SK-N-SH (cell line): Measurements from ENCODE around the gene TEX44. TPM values are rescaled to one million over a fixed set of nuclear protein-coding genes. Genes with fewer than 3 reads are reported as not detected.

Experiments
- CTCF ChIA-PET: fragments of 300-600, 350-600 bp; formaldehyde crosslinking; extraction: SDS; loops from one replicate; lab custom pipeline; 2021; lab: Yijun Ruan, JAX
- POLR2A ChIA-PET: fragments of 350-600 bp; sonication (Branson Sonifier 250); formaldehyde crosslinking; extraction: SDS; loops from one replicate; lab custom pipeline; 2020; ENCODE audit warnings: antibody characterized with exemption, inconsistent platforms; lab: Yijun Ruan, JAX
- DNase-seq: peaks from one replicate; pipeline ENCODE4 v3.0.0; 2012
- H2AFZ ChIP-seq: fragments of 200-600 bp; sonication (generic); 2 replicates; pipeline ENCODE4 v1.8.1; 2016; ENCODE audit warnings: antibody characterized with exemption, mild to moderate bottlenecking, low read depth
- H3F3A ChIP-seq: fragments of 200-600 bp; sonication (generic); replicated peaks from 2 replicates; pipeline ENCODE3; 2016; ENCODE audit warnings: antibody characterized with exemption, mild to moderate bottlenecking; ENCODE audit not compliant: insufficient read depth
- H3K27ac ChIP-seq, 2 experiments: fragments of 200-500 bp in 1 of 2; fragments of 200-600 bp in 1 of 2; sonication (Bioruptor generic) in 1 of 2; sonication (generic), shearing (Covaris generic) in 1 of 2; 2 replicates each; pipeline versions ENCODE4 v1.5.1 to v1.6.1; 2014 to 2016; ENCODE audit warnings: low read depth in 2 of 2, inconsistent platforms in 1 of 2, low read length in 1 of 2, mild to moderate bottlenecking in 1 of 2, mixed read lengths in 1 of 2
- H3K27me3 ChIP-seq: fragments of 200-600 bp; sonication (generic), shearing (Covaris generic); 2 replicates; pipeline ENCODE4 v1.6.1; 2016; ENCODE audit warnings: mixed run types; ENCODE audit not compliant: insufficient read depth
- H3K36me3 ChIP-seq, 2 experiments: fragments of 200-500 bp in 1 of 2; fragments of 200-600 bp in 1 of 2; sonication (Bioruptor generic) in 1 of 2; sonication (generic) in 1 of 2; replicated peaks in 1 of 2; 2 replicates each; pipeline versions ENCODE3 to v1.5.1; 2014 to 2016; ENCODE audit warnings: low read length in 1 of 2, mild to moderate bottlenecking in 1 of 2; ENCODE audit not compliant: insufficient read depth in 2 of 2, control insufficient read depth in 1 of 2
- H3K4me1 ChIP-seq, 2 experiments: fragments of 200-500 bp in 1 of 2; fragments of 200-600 bp in 1 of 2; sonication (Bioruptor generic) in 1 of 2; sonication (generic), shearing (Covaris generic) in 1 of 2; 2 replicates each; pipeline versions ENCODE4 v1.5.1 to v1.6.1; 2014 to 2016; ENCODE audit warnings: low read depth in 1 of 2, low read length in 1 of 2, mixed run types in 1 of 2; ENCODE audit not compliant: insufficient read depth in 2 of 2, control insufficient read depth in 1 of 2
- H3K4me2 ChIP-seq: fragments of 200-600 bp; sonication (generic), shearing (Covaris generic); 2 replicates; pipeline ENCODE4 v1.6.1; 2017; ENCODE audit warnings: mixed run types
- H3K4me3 ChIP-seq, 2 experiments: fragments of 200-500 bp in 1 of 2; fragments of 200-600 bp in 1 of 2; sonication (Bioruptor generic) in 1 of 2; sonication (generic), shearing (Covaris generic) in 1 of 2; 2 replicates each; pipeline versions ENCODE4 v1.5.1 to v1.8.1; 2014 to 2016; ENCODE audit warnings: low read depth in 2 of 2, inconsistent platforms in 1 of 2, low read length in 1 of 2, mild to moderate bottlenecking in 1 of 2, mixed read lengths in 1 of 2, moderate library complexity in 1 of 2
- H3K79me2 ChIP-seq: fragments of 200-600 bp; sonication (generic); 2 replicates; pipeline ENCODE4 v1.8.1; 2017; ENCODE audit warnings: mild to moderate bottlenecking; ENCODE audit not compliant: insufficient read depth
- H3K9ac ChIP-seq: fragments of 200-600 bp; sonication (generic); 2 replicates; pipeline ENCODE4 v1.6.1; 2017; ENCODE audit warnings: mixed run types
- H3K9me2 ChIP-seq: fragments of 200-600 bp; sonication (generic); 2 replicates; pipeline ENCODE4 v1.6.1; 2017; ENCODE audit warnings: mixed run types
- H3K9me3 ChIP-seq: fragments of 200-600 bp; sonication (generic); 2 replicates; pipeline ENCODE4 v1.6.1; 2017; ENCODE audit warnings: mixed run types, mild to moderate bottlenecking, moderate library complexity
- H4K20me1 ChIP-seq: fragments of 200-600 bp; sonication (generic); 2 replicates; pipeline ENCODE4 v1.6.1; 2017; ENCODE audit warnings: mild to moderate bottlenecking, mixed run types; ENCODE audit not compliant: insufficient read depth
- CTCF ChIP-seq: fragments of 200-600 bp; sonication (generic); IDR thresholded peaks from 2 replicates; pipeline ENCODE4 v1.6.1; 2017; ENCODE audit warnings: antibody characterized with exemption, mild to moderate bottlenecking, moderate library complexity
- EP300 ChIP-seq, 2 experiments: IDR thresholded peaks; 2 replicates each; pipeline versions ENCODE4 v1.4.0 to v1.6.1; 2012; ENCODE audit warnings: borderline replicate concordance in 1 of 2, low read depth in 1 of 2, low read length in 1 of 2
- EZH2phosphoT487 ChIP-seq: fragments of 200-600 bp; sonication (generic); IDR thresholded peaks from 2 replicates; pipeline ENCODE4 v1.6.1; 2017; ENCODE audit warnings: low read depth, mixed run types, mild to moderate bottlenecking, antibody characterized with exemption, moderate library complexity, borderline replicate concordance
- GATA2 ChIP-seq: sonication (generic); formaldehyde crosslinking; IDR thresholded peaks from 2 replicates; pipeline ENCODE4 v1.5.0; 2020; ENCODE audit warnings: mild to moderate bottlenecking, missing genetic modification reagents
- IRF3 ChIP-seq: fragments of 150-350 bp; IDR thresholded peaks from 2 replicates; pipeline ENCODE4 v1.6.1; 2016; ENCODE audit warnings: mild to moderate bottlenecking, low read depth, low read length
- MAX ChIP-seq: IDR thresholded peaks from 2 replicates; pipeline ENCODE4 v1.4.0; 2012; ENCODE audit warnings: low read depth
- MXI1 ChIP-seq: IDR thresholded peaks from 2 replicates; pipeline ENCODE4 v1.6.1; 2012; ENCODE audit warnings: mild to moderate bottlenecking, low read depth, low read length, improper control_type of control experiment
- NRF1 ChIP-seq: IDR thresholded peaks from 2 replicates; pipeline ENCODE4 v1.6.1; 2012; ENCODE audit warnings: low read depth, mild to moderate bottlenecking, low read length
- POLR2AphosphoS5 ChIP-seq: IDR thresholded peaks from 2 replicates; pipeline ENCODE4 v1.6.1; 2012; ENCODE audit warnings: low read depth, low read length
- RAD21 ChIP-seq: IDR thresholded peaks from 2 replicates; pipeline ENCODE4 v1.6.1; 2012; ENCODE audit warnings: mild to moderate bottlenecking, low read length
- RCOR1 ChIP-seq: fragments of 150-350 bp; IDR thresholded peaks from 2 replicates; pipeline ENCODE4 v1.6.1; 2017; ENCODE audit warnings: antibody characterized with exemption, low read length
- SIN3A ChIP-seq: IDR thresholded peaks from 2 replicates; pipeline ENCODE4 v1.6.1; 2012; ENCODE audit warnings: low read depth, mild to moderate bottlenecking, low read length, moderate library complexity, borderline replicate concordance
- SMC3 ChIP-seq: IDR thresholded peaks from 2 replicates; pipeline ENCODE4 v1.6.1; 2012; ENCODE audit warnings: low read depth, low read length, improper control_type of control experiment
- WGBS: methylation state at CpG from one replicate; pipeline ENCODE4 v1.1.6; 2017; ENCODE audit warnings: low lambda C conversion rate; 5-methylcytosine and 5-hydroxymethylcytosine counted together
- polyA plus RNA-seq, 3 experiments: library from polyadenylated mRNA; depleted of rRNA; stranded (reverse); fragments of >200 nt; gene quantifications; 2 replicates each; pipeline ENCODE4 v1.2.3, GENCODE V29; 2012
- TF ChIP-seq, protein P1 (sequence below): fragments of 150-350 bp; IDR thresholded peaks from 2 replicates; pipeline ENCODE4 v1.6.1; 2017; ENCODE audit warnings: antibody characterized with exemption, low read length, low read depth, borderline replicate concordance

Gene TEX44
- polyA plus RNA-seq (2012; rRNA removed): not detected in 2 replicates
- not detected in 2 replicates for polyA plus RNA-seq (2012; cell fraction: cytosol; rRNA removed)
- polyA plus RNA-seq (2012; cell fraction: nucleus; rRNA removed): not detected in 2 replicates

DNA sequence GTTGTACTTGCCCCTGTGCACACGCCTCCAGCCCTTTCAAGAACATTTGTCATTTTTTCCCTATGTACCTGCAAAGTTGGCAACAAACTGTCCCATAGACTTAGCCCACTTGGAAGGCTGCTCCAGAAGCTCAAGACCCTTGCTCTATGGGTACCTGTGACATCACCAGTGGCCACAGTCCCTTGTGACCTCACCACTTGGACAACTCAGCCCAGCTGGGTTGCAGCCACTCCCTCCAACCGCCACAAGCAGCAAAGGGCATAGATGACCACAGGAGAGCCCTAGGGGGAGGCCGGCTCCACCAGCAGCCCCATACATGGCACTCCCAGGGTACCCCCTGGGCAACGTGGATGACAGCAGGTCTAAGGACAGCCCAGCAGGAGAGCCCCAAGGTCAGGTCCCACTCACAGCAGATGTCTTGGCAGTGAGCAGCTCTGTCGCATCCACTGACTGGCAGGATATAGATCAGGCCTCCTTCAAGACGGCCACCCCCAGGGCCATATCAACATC lies at the start of gene TEX44:
TEX44 (plus strand) TSS at position 229 of the 510 bp plus-strand sequence; CDS start at position 317, 88 bp downstream.
- Histone ChIP-seq H4K20me1 (no peaks in the 10 kb centered on the region), H3F3A (no peaks in the 10 kb centered on the region), H2AFZ (no peak within 1 kb of the TSS), H3K9me2 (no peaks in the 10 kb centered on the region), H3K4me3 (no peak within 1 kb of the TSS), H3K27ac (no peak within 1 kb of the TSS), H3K9me3 (no peaks in the 10 kb centered on the region), H3K9ac (no peak within 1 kb of the TSS), H3K27me3 (no peaks in the 10 kb centered on the region), H3K79me2 (no peaks in the 10 kb centered on the region), H3K4me1 (peaks cover 0 to 5% of the 10 kb centered on the region in 2 experiments; a peak in 1 of 4 replicates), H3K36me3 (no peaks in the 10 kb centered on the region), H3K4me2 (no peak within 1 kb of the TSS)
- WGBS: 66% methylated on average over 4 of the region's 6 CpGs
- DNase-seq: no peak
- no peak for TF ChIP-seq RAD21
- TF ChIP-seq SMC3: no peak
- no peak for TF ChIP-seq SIN3A
- no peak for TF ChIP-seq MAX
- CTCF ChIA-PET: interaction anchor here (0.7 to 5.5 kb wide), 7 partner anchors 9 to 110 kb away, joined by 3 to 48 read pairs (median 4); no protein-coding TSS in a partner anchor
- POLR2A ChIA-PET: interaction anchor here (0.8 kb wide), 1 partner anchor 12 kb away, joined by 3 read pairs; no protein-coding TSS in a partner anchor

- WGBS: 68% methylated on average over 14 of the region's 14 CpGs
- Histone ChIP-seq H4K20me1 (no peaks in the 10 kb centered on the region), H3K9me3 (peaks cover 3% of the 10 kb centered on the region; the same call in 1 of the 2 replicates), H3K9me2 (no peaks in the 10 kb centered on the region), H3K4me3 (no peak overlapping the region), H3K4me1 (peaks cover 0 to 6% of the 10 kb centered on the region in 2 experiments; a peak in 1 of 4 replicates), H3K36me3 (no peaks in the 10 kb centered on the region), H3K27me3 (no peaks in the 10 kb centered on the region), H2AFZ (no peak overlapping the region), H3K9ac (no peak overlapping the region), H3K79me2 (no peaks in the 10 kb centered on the region), H3F3A (no peaks in the 10 kb centered on the region), H3K4me2 (no peak overlapping the region), H3K27ac (no peak overlapping the region; a peak in 1 of 4 replicates)
- POLR2A ChIA-PET: no interaction called here
- DNase-seq: no peak
- CTCF ChIA-PET: interaction anchor here (0.8 to 4.2 kb wide), 3 partner anchors 13 to 28 kb away, joined by 4 to 16 read pairs (median 7); partner anchors contain the start of gene NMUR1
- TF ChIP-seq SMC3 (no peak), IRF3 (no peak), CTCF (no peak), GATA2 (CRISPR knock-in tag) (no peak), EP300 (IDR thresholded peaks at IDR 0.05; ENCODE audit: borderline replicate concordance in 1 of 2, low read depth in 1 of 2, low read length in 1 of 2) (no peak), POLR2AphosphoS5 (no peak), RCOR1 (no peak), NRF1 (no peak), MXI1 (no peak), EZH2phosphoT487 (no peak), RAD21 (no peak)
- TF ChIP-seq, protein P1, sequence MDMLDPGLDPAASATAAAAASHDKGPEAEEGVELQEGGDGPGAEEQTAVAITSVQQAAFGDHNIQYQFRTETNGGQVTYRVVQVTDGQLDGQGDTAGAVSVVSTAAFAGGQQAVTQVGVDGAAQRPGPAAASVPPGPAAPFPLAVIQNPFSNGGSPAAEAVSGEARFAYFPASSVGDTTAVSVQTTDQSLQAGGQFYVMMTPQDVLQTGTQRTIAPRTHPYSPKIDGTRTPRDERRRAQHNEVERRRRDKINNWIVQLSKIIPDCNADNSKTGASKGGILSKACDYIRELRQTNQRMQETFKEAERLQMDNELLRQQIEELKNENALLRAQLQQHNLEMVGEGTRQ: no peak
These were observed 47.4 kb upstream of the TEX44 start for GRCh38 chr2:231545105-231545902.
